CD4-positive, CD25-positive, alpha-beta regulatory T cell (primary cell): Measurements from ENCODE around the gene TMEM229B. TPM values are rescaled to one million over a fixed set of nuclear protein-coding genes. Genes with fewer than 3 reads are reported as not detected.

Experiments used
- ATAC-seq, 2 donors: fragments of 150-1000 bp; cut with Tn5 transposase; one replicate each; pipeline ENCODE4 v1.10.0; 2021; ENCODE audit warnings: low read depth in 2 of 2, moderate number of reproducible peaks in 2 of 2, moderate library complexity in 1 of 2
- DNase-seq, 3 donors: peaks; one replicate each; pipeline versions ENCODE4 v3.0.0 to v3.0.0-alpha.2; 2012 to 2022; ENCODE audit warnings: mixed read lengths in 1 of 3
- H3K27ac ChIP-seq: one replicate; pipeline ENCODE4 v1.7.0; 2013; ENCODE audit warnings: mild to moderate bottlenecking, low read length; ENCODE audit not compliant: insufficient read depth, poor library complexity, severe bottlenecking
- H3K27me3 ChIP-seq: one replicate; pipeline ENCODE4 v1.7.0; 2013; ENCODE audit warnings: low read length; ENCODE audit not compliant: control insufficient read depth, insufficient read depth
- H3K36me3 ChIP-seq: one replicate; pipeline ENCODE4 v1.7.0; 2013; ENCODE audit warnings: mild to moderate bottlenecking, low read length, moderate library complexity; ENCODE audit not compliant: control insufficient read depth, insufficient read depth
- H3K4me1 ChIP-seq: 2 replicates; pipeline ENCODE4 v1.7.0; 2013; ENCODE audit warnings: mild to moderate bottlenecking, low read length; ENCODE audit not compliant: insufficient read depth, control insufficient read depth, poor library complexity, severe bottlenecking
- H3K4me3 ChIP-seq: one replicate; pipeline ENCODE4 v1.7.0; 2013; ENCODE audit warnings: low read depth, mild to moderate bottlenecking, low read length, moderate library complexity
- H3K9me3 ChIP-seq, 2 experiments: 1 replicate in 1 of 2; 2 replicates in 1 of 2; pipeline ENCODE4 v1.7.0; 2013; ENCODE audit warnings: low read length in 2 of 2, mild to moderate bottlenecking in 1 of 2, moderate library complexity in 1 of 2; ENCODE audit not compliant: control insufficient read depth in 2 of 2
- H3K27ac Mint-ChIP-seq, 3 donors: one replicate each; pipeline ENCODE4 v1.8.0; 2020 to 2022; ENCODE audit warnings: mild to moderate bottlenecking in 3 of 3, mixed read lengths in 3 of 3, moderate library complexity in 2 of 3
- H3K27me3 Mint-ChIP-seq: one replicate; pipeline ENCODE4 v1.8.0; 2022; ENCODE audit warnings: mild to moderate bottlenecking, mixed read lengths
- H3K36me3 Mint-ChIP-seq: one replicate; pipeline ENCODE4 v1.8.0; 2020; ENCODE audit warnings: mixed read lengths
- H3K4me1 Mint-ChIP-seq, 4 donors: one replicate each; pipeline ENCODE4 v1.8.0; 2020 to 2022; ENCODE audit warnings: mixed read lengths in 4 of 4, mild to moderate bottlenecking in 1 of 4
- H3K4me3 Mint-ChIP-seq, 4 donors: one replicate each; pipeline ENCODE4 v1.8.0; 2020 to 2022; ENCODE audit warnings: mild to moderate bottlenecking in 4 of 4, mixed read lengths in 4 of 4, moderate library complexity in 3 of 4
- H3K9me3 Mint-ChIP-seq, 7 donors: one replicate each; pipeline ENCODE4 v1.8.0; 2020 to 2022; ENCODE audit warnings: mixed read lengths in 7 of 7, mild to moderate bottlenecking in 3 of 7, moderate library complexity in 2 of 7
- polyA plus RNA-seq, 4 donors: library from polyadenylated mRNA; unstranded; fragments of 300-500 nt; fragmentation: Illumina TruSeq; gene quantifications; one replicate each; pipeline ENCODE4 v1.2.3, GENCODE V29; 2021
- total RNA-seq: library from RNA; stranded (reverse); gene quantifications from one replicate; pipeline ENCODE4 v1.2.3, GENCODE V29; 2022

The TMEM229B gene
- total and polyA plus RNA-seq, 5 donors from 2014 or later: 8.2 to 21.6 (median 14.9) TPM

DNA sequence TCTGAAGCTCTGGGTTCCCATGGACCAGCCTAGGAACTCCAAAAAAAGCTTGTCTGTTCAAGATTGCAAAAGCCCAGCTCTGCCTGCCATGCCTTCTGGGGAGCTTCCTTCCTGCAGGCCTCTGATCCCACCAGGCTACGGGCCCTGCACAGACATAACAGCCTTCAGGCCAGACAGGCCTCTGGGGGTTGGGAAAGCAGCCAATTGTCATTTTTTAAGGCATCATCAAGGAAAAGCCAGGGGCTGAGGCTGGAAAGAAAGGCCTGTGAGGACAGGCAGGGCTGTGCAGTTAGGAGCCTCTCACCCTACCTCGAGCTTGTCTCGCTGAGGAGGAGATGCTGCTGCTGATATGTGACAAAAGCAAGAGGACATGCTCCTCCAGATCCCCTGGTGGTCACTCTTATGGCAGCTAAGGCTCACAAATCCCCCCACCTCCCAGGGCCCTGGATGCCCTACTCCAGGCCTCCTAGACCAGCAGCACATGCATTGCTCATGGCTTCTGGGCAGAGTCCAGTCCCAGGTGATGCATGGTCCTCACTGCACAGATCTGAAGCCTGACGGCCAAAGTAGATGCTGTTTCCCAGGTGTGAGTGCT is 2.9 kb downstream of the TMEM229B start:
- H3K9me3 Mint-ChIP-seq: no peaks in the 10 kb centered on the region
- peaks cover 40% of the 10 kb centered on the region for H3K36me3 Mint-ChIP-seq
- ATAC-seq (no peak), DNase-seq (no peak)
- Histone ChIP-seq H3K4me3 (no peak overlapping the region), H3K27me3 (no peaks in the 10 kb centered on the region), H3K36me3 (peaks cover 24% of the 10 kb centered on the region), H3K9me3 (no peaks in the 10 kb centered on the region), H3K27ac (no peak overlapping the region), H3K4me1 (peaks cover 33% of the 10 kb centered on the region)
- peaks cover 0 to 78% (median 37%) of the 10 kb centered on the region in 4 donors for H3K4me1 Mint-ChIP-seq
- H3K27me3 Mint-ChIP-seq: no peaks in the 10 kb centered on the region
- H3K27ac Mint-ChIP-seq: peak overlapping the region; percentile 38 to 99 (median 76)
- H3K4me3 Mint-ChIP-seq: peak overlapping the region in 2 of 4 donors; percentile 13 to 57

DNA sequence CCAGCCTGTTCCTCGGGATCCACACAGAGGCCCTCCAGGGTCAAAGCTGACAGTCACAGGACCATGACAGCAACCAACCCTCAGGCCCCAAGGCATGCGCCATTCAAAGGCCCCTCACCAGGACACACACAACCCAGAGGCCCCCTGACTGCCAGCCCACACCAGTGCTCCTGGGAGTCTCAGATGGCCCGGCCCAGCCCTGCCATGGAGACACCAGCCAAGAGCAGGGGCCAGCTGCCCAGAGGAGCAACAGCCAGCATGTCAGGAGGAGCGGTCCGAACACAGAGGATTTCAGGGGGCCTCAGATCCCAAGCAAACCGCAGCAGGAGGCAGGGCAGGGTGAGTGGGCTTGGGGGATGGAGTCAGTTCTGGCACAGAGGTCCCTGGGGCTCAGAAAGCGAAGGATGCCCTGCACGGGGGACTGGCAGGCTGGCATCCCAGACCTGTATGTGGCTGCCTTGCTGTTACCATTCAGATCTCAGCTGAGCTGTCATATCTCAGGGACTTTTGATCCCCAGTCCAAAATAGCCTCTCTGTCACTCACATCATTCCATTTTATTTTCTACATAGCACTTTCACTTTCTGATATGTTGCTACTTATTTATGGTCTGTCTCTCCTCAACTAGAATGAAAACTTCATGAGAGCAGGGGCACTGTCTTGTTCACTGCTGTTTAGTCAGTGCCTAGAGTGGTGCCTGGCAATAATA is 4.8 kb downstream of the TMEM229B start:
- Mint-ChIP-seq H3K4me1 (peaks cover under 1 to 67% (median 31%) of the 10 kb centered on the region in 4 donors), H3K27ac (peak overlapping the region in 2 of 3 donors; percentile 23 to 26), H3K36me3 (peaks cover 41% of the 10 kb centered on the region), H3K4me3 (peak overlapping the region in 1 of 4 donors; percentile 41), H3K9me3 (no peaks in the 10 kb centered on the region), H3K27me3 (no peaks in the 10 kb centered on the region)
- Histone ChIP-seq H3K4me1 (peaks cover 24% of the 10 kb centered on the region), H3K27me3 (no peaks in the 10 kb centered on the region), H3K9me3 (no peaks in the 10 kb centered on the region), H3K36me3 (peaks cover 26% of the 10 kb centered on the region), H3K4me3 (no peak overlapping the region), H3K27ac (no peak overlapping the region)
- ATAC-seq (no peak), DNase-seq (no peak)

GRCh38 chr14:67482231-67483164 is 6.0 kb downstream of the TMEM229B start:
- Histone ChIP-seq H3K27ac (no peak overlapping the region), H3K36me3 (peaks cover 31% of the 10 kb centered on the region), H3K4me3 (no peak overlapping the region), H3K9me3 (no peaks in the 10 kb centered on the region), H3K4me1 (peaks cover 14% of the 10 kb centered on the region), H3K27me3 (no peaks in the 10 kb centered on the region)
- Mint-ChIP-seq H3K36me3 (peaks cover 39% of the 10 kb centered on the region), H3K27me3 (no peaks in the 10 kb centered on the region), H3K9me3 (no peaks in the 10 kb centered on the region), H3K4me1 (peaks cover 5 to 66% (median 26%) of the 10 kb centered on the region in 4 donors), H3K4me3 (peak overlapping the region in 1 of 4 donors; percentile 65), H3K27ac (peak overlapping the region in 2 of 3 donors; percentile 9 to 82)
- DNase-seq (no peak), ATAC-seq (no peak)

DNA sequence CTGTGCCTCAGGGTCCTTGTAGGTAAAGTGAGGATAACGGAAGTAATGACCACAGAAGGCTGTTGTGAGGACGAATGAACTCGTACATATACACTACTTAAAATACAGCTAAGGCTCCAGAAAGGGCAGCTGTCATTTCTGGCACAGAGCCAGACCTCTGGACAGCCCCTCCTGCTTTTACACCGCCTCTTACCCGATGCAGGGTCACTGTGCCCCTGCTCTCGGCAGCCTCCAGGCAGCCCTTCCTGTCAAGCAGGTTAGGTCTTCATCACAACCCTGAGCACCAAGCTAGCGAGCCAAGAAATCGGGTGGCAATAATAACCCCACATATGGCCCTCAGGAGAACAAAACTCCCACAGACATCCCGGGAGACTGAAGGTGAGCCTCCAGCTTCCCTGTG is 8.5 kb downstream of the TMEM229B start:
- Histone ChIP-seq H3K9me3 (no peaks in the 10 kb centered on the region), H3K27me3 (no peaks in the 10 kb centered on the region), H3K36me3 (peaks cover 16% of the 10 kb centered on the region), H3K4me3 (no peak overlapping the region), H3K4me1 (no peaks in the 10 kb centered on the region), H3K27ac (no peak overlapping the region)
- DNase-seq (no peak), ATAC-seq (no peak)
- Mint-ChIP-seq H3K27ac (no peak overlapping the region), H3K4me3 (no peak overlapping the region), H3K27me3 (no peaks in the 10 kb centered on the region), H3K36me3 (peaks cover 33% of the 10 kb centered on the region), H3K9me3 (no peaks in the 10 kb centered on the region), H3K4me1 (peaks cover 9 to 46% (median 19%) of the 10 kb centered on the region in 4 donors)

GRCh38 chr14:67478800-67479084 is 9.8 kb downstream of the TMEM229B start:
- no peaks in the 10 kb centered on the region for H3K27me3 Mint-ChIP-seq
- H3K36me3 Mint-ChIP-seq: peaks cover 29% of the 10 kb centered on the region
- peaks cover 9 to 35% (median 15%) of the 10 kb centered on the region in 4 donors for H3K4me1 Mint-ChIP-seq
- H3K27ac ChIP-seq: no peak overlapping the region
- H3K4me3 Mint-ChIP-seq: no peak overlapping the region
- H3K36me3 ChIP-seq: peaks cover 10% of the 10 kb centered on the region
- H3K4me3 ChIP-seq: no peak overlapping the region
- no peak for DNase-seq
- H3K9me3 ChIP-seq: no peaks in the 10 kb centered on the region
- no peaks in the 10 kb centered on the region for H3K4me1 ChIP-seq
- H3K9me3 Mint-ChIP-seq: no peaks in the 10 kb centered on the region
- H3K27ac Mint-ChIP-seq: peak overlapping the region; percentile 52 to 88 (median 57)
- H3K27me3 ChIP-seq: no peaks in the 10 kb centered on the region
- no peak for ATAC-seq

GRCh38 chr14:67477926-67478799 is 10.4 kb downstream of the TMEM229B start:
- Histone ChIP-seq H3K4me1 (no peaks in the 10 kb centered on the region), H3K9me3 (no peaks in the 10 kb centered on the region), H3K27me3 (no peaks in the 10 kb centered on the region), H3K36me3 (peaks cover 7% of the 10 kb centered on the region), H3K27ac (no peak overlapping the region), H3K4me3 (no peak overlapping the region)
- H3K4me3 Mint-ChIP-seq: no peak overlapping the region
- H3K9me3 Mint-ChIP-seq: no peaks in the 10 kb centered on the region
- H3K36me3 Mint-ChIP-seq: peaks cover 32% of the 10 kb centered on the region
- peak overlapping the region in 2 of 3 donors; percentile 57 to 88 for H3K27ac Mint-ChIP-seq
- H3K27me3 Mint-ChIP-seq: no peaks in the 10 kb centered on the region
- no peak for DNase-seq
- no peak for ATAC-seq
- H3K4me1 Mint-ChIP-seq: peaks cover 9 to 32% (median 15%) of the 10 kb centered on the region in 4 donors

DNA sequence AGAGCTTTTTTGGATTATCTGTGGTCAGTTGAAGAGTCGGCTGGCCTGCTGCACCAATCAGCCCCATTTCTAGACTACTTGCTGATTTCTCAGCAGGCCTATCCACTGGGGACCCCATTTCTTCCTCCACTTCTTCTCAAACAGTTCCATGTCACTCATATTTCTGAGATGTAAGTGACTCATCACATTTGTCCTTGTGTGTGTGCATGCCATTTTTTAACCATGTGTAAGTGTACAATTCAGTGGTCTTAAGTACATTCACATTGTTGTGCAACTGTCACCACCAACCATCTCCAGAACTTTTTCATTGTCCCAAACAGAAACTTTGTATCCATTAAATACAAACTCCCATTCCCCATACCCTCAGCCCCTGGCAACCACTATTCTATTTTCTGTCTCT is 14.2 kb downstream of the TMEM229B start:
- DNase-seq (no peak), ATAC-seq (no peak)
- Mint-ChIP-seq H3K27ac (peak overlapping the region in 1 of 3 donors; percentile 59), H3K4me1 (peaks cover 9 to 22% (median 12%) of the 10 kb centered on the region in 4 donors), H3K9me3 (no peaks in the 10 kb centered on the region), H3K4me3 (no peak overlapping the region), H3K36me3 (peaks cover 30% of the 10 kb centered on the region), H3K27me3 (no peaks in the 10 kb centered on the region)
- H3K4me3 ChIP-seq: no peak overlapping the region
- H3K27ac ChIP-seq: no peak overlapping the region
- H3K9me3 ChIP-seq: no peaks in the 10 kb centered on the region
- peaks cover 7% of the 10 kb centered on the region for H3K36me3 ChIP-seq
- no peaks in the 10 kb centered on the region for H3K27me3 ChIP-seq
- no peaks in the 10 kb centered on the region for H3K4me1 ChIP-seq
